ENCODE results near the gene ADGRD2.
A peak's percentile ranks its signal among the peaks of the same experiment; 100 is the strongest.

ADGRD2 gene

GRCh38 chr9:124411514-124412227, 38.6 kb upstream of the ADGRD2 start:
- Histone ChIP-seq H3K4me2 (ENCODE audit: low read length) (no peak overlapping the region), H3K4me3 (ENCODE audit: low read length) (no peak overlapping the region), H3K4me1 (ENCODE audit: low read length) (peaks cover 11% of the 10 kb centered on the region), H2AFZ (ENCODE audit: low read depth, low read length) (no peak overlapping the region), H3K27ac (ENCODE audit: low read length) (no peak overlapping the region), H4K20me1 (ENCODE audit: insufficient read depth, low read length) (no peaks in the 10 kb centered on the region), H3K9me3 (ENCODE audit: insufficient read depth, low read length) (no peaks in the 10 kb centered on the region), H3K27me3 (ENCODE audit: low read depth, low read length) (no peaks in the 10 kb centered on the region), H3K36me3 (replicated peaks; ENCODE audit: low read depth, low read length) (peaks cover 50% of the 10 kb centered on the region), H3K9ac (ENCODE audit: low read length) (no peak overlapping the region), H3K79me2 (ENCODE audit: low read length) (peaks cover 34% of the 10 kb centered on the region)
- TF ChIP-seq EZH2phosphoT487 (IDR thresholded peaks at IDR 0.05; ENCODE audit: low read depth) (no peak), CTCF (IDR thresholded peaks at IDR 0.05; ENCODE audit: low read depth, low read length) (no peak)

- H3K27me3 ChIP-seq (ENCODE audit: low read depth, low read length) = no peaks in the 10 kb centered on the region
- H3K79me2 ChIP-seq (ENCODE audit: low read length) = peaks cover 30% of the 10 kb centered on the region
- no peak overlapping the region for H2AFZ ChIP-seq (ENCODE audit: low read depth, low read length)
- no peak overlapping the region for H3K4me2 ChIP-seq (ENCODE audit: low read length)
- H3K9ac ChIP-seq (ENCODE audit: low read length) = no peak overlapping the region
- no peak for TF ChIP-seq CTCF (IDR thresholded peaks at IDR 0.05; ENCODE audit: low read depth, low read length)
- TF ChIP-seq EZH2phosphoT487 (IDR thresholded peaks at IDR 0.05; ENCODE audit: low read depth) = no peak
- peaks cover 11% of the 10 kb centered on the region for H3K4me1 ChIP-seq (ENCODE audit: low read length)
- H3K9me3 ChIP-seq (ENCODE audit: insufficient read depth, low read length) = no peaks in the 10 kb centered on the region
- peaks cover 48% of the 10 kb centered on the region for H3K36me3 ChIP-seq (replicated peaks; ENCODE audit: low read depth, low read length)
- H3K4me3 ChIP-seq (ENCODE audit: low read length) = no peak overlapping the region
- H3K27ac ChIP-seq (ENCODE audit: low read length) = no peak overlapping the region
- no peaks in the 10 kb centered on the region for H4K20me1 ChIP-seq (ENCODE audit: insufficient read depth, low read length)
These were observed 38.0 kb upstream of the ADGRD2 start for GRCh38 chr9:124412228-124412575.

GRCh38 chr9:124414612-124415011, 35.6 kb upstream of the ADGRD2 start:
- Histone ChIP-seq H3K9me3 (ENCODE audit: insufficient read depth, low read length) (no peaks in the 10 kb centered on the region), H4K20me1 (ENCODE audit: insufficient read depth, low read length) (no peaks in the 10 kb centered on the region), H2AFZ (ENCODE audit: low read depth, low read length) (0 out of 2 replicates have a peak overlapping the region, but pooled peaks have one; percentile 20), H3K4me3 (ENCODE audit: low read length) (peak overlapping the region; percentile 94), H3K27me3 (ENCODE audit: low read depth, low read length) (no peaks in the 10 kb centered on the region), H3K79me2 (ENCODE audit: low read length) (peaks cover 25% of the 10 kb centered on the region), H3K36me3 (replicated peaks; ENCODE audit: low read depth, low read length) (peaks cover 31% of the 10 kb centered on the region), H3K4me1 (ENCODE audit: low read length) (peaks cover 13% of the 10 kb centered on the region), H3K4me2 (ENCODE audit: low read length) (peak overlapping the region; percentile 78), H3K27ac (ENCODE audit: low read length) (peak overlapping the region; percentile 23; the same call in 1 of the 2 replicates), H3K9ac (ENCODE audit: low read length) (peak overlapping the region; percentile 77)
- TF ChIP-seq CTCF (IDR thresholded peaks at IDR 0.05; ENCODE audit: low read depth, low read length) = no peak

- H3K4me2 ChIP-seq (ENCODE audit: low read length) = peak within 1 kb of the TSS; percentile 78
- peaks cover 25% of the 10 kb centered on the region for H3K79me2 ChIP-seq (ENCODE audit: low read length)
- peak within 1 kb of the TSS; percentile 94 for H3K4me3 ChIP-seq (ENCODE audit: low read length)
- TF ChIP-seq CTCF (IDR thresholded peaks at IDR 0.05; ENCODE audit: low read depth, low read length) (peak; percentile 76), EZH2phosphoT487 (IDR thresholded peaks at IDR 0.05; ENCODE audit: low read depth) (no peak)
- peak within 1 kb of the TSS; percentile 77 for H3K9ac ChIP-seq (ENCODE audit: low read length)
- no peaks in the 10 kb centered on the region for H3K9me3 ChIP-seq (ENCODE audit: insufficient read depth, low read length)
- H3K4me1 ChIP-seq (ENCODE audit: low read length) = peaks cover 16% of the 10 kb centered on the region
- peak within 1 kb of the TSS; percentile 99 for H2AFZ ChIP-seq (ENCODE audit: low read depth, low read length)
- H3K36me3 ChIP-seq (replicated peaks; ENCODE audit: low read depth, low read length) = peaks cover 31% of the 10 kb centered on the region
- no peaks in the 10 kb centered on the region for H3K27me3 ChIP-seq (ENCODE audit: low read depth, low read length)
- peak within 1 kb of the TSS; percentile 23 for H3K27ac ChIP-seq (ENCODE audit: low read length)
- H4K20me1 ChIP-seq (ENCODE audit: insufficient read depth, low read length) = no peaks in the 10 kb centered on the region
These were observed 35.0 kb upstream of the ADGRD2 start, which contains the start of gene PSMB7 for GRCh38 chr9:124415102-124415851. PSMB7 (minus strand) TSS chr9:124415442; CDS start chr9:124415425, 17 bp downstream.

All from OCI-LY3 (cell line).